GM04503 (cell line): ENCODE measurements around the gene RTN4RL1.
"Not testable (repeated sequence)": the region's sequence is repeated elsewhere in the genome, so short reads cannot be mapped to it uniquely, and the experiment has no call there.

Experiments used
- DNase-seq: peaks from one replicate; pipeline ENCODE4 v3.0.0-alpha.2; 2012; ENCODE audit warnings: low read depth

RTN4RL1 gene

DNA sequence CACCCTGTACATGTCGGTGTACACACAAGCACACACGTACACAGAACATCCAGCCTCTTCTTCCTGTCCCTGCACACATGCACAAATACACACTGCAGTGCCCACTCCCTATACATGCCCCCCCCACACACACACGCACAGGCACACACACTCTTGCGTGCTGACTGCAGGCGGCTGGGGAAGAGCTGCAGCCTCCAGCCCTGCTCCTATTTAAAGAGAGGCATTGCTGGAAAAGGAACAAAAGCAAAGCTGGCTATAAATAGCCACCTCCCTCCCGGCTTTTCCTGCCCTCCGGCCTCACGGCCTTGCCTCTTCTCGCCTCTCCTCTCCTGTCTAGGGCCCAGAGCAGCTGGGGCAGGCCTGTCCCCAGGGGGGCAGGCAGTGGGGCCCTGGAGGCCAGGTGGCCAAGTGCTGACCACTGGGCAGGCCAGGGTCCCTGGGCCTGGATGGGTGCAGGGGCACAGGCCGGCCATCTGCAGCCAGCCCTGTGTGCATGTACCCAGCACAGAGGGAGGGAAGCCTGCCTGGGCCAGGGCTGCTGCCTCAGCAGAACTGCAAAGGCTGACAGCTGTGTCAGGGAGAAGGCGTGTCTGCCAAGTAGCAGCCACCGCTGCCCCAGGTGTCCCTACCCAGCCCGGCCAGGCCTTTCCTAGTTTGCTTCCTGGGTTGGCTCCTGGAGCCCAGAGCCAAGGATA, 25.4 kb downstream of the RTN4RL1 start:
- DNase-seq = no peak

GRCh38 chr17:1997927-1998742, 27.0 kb downstream of the RTN4RL1 start:
- no peak for DNase-seq

- no peak for DNase-seq
These were observed 27.7 kb downstream of the RTN4RL1 start for GRCh38 chr17:1997289-1997926.

- DNase-seq = no peak
These were observed 28.3 kb downstream of the RTN4RL1 start for GRCh38 chr17:1996800-1997288.

DNA sequence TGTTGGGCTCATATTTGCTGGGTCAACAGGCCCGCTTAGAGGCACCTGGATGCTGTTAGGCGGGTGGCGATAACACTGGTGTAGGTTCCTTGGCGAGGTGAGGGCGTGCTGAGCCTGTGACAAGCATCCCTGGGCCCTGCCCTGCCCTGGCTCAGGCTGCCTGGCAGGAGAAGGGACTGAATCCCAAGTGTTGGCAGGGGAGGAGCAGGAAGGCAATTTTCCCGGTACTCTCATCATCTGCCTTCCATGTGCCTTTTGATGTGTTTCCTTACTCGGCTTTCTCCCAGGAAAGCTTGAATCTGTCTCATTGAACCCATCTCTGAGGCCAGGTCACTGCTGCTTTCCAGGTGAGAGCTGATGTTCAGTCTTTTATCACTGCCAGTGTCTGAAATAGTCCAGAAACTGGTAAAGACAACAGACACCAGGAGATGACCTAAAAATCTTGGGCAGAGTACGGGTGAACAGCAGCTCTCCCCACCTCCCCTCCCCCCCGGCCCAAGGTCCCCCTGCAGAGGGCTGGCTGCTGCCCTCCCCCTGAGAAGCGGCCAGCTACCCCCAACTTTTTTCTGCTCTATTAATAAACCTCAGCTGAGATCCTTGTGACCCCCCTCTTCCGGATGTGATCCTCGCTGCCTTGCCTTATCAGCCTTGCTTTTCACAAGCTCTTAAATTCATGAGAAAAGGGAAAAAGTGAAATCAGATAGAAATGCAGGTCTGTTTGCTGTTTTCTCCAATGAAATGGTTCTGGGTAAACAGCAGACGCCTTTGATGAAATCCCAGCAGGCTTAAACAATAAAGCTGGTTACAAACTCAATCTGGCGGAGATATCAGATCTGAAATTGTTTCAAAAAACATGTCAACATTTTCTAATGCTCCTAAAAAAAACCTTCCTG, 29.0 kb downstream of the RTN4RL1 start:
- DNase-seq = no peak

- DNase-seq = no peak
These were observed 29.7 kb downstream of the RTN4RL1 start for GRCh38 chr17:1995321-1995892.

DNA sequence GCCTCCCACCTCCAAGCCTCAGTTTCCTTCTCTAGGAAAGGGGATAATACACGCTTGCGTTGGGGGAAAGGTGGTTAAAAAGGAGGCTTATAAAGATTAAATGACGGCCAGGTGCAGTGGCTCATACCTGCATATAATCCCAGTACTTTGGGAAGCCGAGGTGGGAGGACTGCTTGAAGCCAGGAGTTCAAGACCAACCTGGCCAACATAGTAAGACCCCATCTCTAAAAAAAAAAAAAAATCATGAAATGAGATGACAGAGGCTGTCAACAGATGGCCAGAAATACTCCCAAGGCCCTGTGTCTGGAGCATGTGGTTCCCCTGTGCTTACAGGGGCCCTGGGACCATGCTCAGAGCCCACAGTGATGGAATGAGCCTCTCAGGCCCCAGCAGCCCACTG, 30.4 kb downstream of the RTN4RL1 start:
- DNase-seq = no peak

DNA sequence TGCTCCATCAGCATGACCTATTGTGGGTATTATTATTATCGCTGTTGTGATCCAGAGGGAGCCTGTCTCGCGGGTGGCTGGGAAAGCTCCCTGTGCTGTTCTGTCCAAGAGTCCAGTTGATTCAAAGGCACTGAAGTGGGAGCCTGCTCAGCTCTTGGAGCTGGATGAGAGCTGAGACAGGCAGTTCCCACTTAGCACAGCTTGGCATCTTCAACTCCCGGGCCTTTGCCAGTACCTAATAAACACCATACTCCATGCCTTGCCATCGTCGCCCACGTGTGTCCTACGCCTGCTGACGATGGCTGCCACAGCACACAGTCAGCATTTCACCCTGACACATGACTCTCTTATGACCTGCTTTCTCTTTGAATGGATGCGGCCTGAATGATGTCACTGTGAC, 32.6 kb downstream of the RTN4RL1 start:
- DNase-seq = no peak

DNA sequence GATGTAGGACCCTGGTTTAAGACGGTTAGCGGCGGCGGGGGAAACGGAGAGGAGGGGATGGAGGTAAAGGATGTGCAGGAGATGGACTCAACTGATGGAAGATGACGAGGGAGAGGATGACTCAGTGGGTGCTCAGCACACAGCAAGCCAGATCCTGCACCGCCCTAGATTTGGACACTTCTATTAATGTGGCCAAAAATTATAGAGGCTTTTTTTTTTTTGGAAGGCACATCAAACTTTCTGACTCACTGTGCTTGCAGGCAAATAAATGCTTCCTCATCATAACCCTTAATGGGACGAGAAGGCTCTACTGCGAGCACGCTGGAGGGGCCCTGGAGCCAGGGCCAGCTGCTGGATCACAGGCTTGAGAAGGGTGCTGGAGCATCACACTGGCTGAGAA, 36.0 kb downstream of the RTN4RL1 start:
- DNase-seq = peak; percentile 92

GRCh38 chr17:1986783-1987451, 38.2 kb downstream of the RTN4RL1 start:
- no peak for DNase-seq

GRCh38 chr17:1985686-1986085, 39.4 kb downstream of the RTN4RL1 start:
- no peak for DNase-seq

DNA sequence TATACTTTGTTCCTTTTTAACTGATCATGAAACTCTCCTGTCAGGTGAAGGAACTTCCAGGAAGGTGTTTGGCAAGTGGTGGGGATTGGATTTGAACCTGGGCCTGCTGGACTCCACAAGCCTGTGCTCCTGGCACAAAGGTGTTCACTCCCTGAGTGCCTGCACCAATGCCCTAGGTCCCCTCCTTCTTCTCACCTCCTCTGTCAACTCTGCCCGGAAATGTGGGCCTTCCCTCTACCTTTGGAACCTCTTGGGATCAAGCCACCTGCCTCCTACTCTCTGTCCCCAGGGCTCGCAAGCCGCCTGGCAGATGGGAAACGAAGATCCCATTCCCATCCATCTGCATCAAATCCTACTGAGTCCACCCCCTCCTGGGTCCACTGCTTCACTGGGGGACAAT, 40.0 kb downstream of the RTN4RL1 start:
- DNase-seq = no peak

GRCh38 chr17:1982793-1983366, 42.3 kb downstream of the RTN4RL1 start:
- DNase-seq = not testable (repeated sequence)

DNA sequence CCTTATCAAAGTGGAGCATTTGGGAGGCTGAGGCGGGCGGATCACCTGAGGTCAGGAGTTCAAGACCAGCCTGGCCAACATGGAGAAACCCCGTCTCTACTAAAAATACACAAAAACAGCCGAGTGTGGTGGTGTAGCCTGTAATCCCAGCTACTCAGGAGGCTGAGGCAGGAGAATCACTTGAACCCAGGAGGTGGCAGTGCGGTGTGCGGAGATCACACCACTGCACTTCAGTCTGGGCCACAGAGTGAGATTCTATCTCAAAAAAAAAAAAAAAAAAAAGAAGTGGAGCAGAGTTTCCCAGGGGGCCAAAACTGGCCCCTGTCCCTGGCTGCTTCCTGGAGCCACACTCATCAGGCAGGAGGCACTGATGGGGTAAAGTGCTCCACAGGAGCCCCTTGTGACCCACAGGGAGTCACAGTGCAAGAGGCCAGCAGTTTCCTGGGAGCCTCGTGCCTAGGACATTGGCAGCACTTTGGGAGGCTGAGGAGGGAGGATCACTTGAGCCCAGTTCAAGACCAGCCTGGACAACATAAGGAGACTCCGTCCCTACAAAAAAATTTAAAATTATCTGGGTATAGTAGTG, 44.4 kb downstream of the RTN4RL1 start:
- DNase-seq = no peak

DNA sequence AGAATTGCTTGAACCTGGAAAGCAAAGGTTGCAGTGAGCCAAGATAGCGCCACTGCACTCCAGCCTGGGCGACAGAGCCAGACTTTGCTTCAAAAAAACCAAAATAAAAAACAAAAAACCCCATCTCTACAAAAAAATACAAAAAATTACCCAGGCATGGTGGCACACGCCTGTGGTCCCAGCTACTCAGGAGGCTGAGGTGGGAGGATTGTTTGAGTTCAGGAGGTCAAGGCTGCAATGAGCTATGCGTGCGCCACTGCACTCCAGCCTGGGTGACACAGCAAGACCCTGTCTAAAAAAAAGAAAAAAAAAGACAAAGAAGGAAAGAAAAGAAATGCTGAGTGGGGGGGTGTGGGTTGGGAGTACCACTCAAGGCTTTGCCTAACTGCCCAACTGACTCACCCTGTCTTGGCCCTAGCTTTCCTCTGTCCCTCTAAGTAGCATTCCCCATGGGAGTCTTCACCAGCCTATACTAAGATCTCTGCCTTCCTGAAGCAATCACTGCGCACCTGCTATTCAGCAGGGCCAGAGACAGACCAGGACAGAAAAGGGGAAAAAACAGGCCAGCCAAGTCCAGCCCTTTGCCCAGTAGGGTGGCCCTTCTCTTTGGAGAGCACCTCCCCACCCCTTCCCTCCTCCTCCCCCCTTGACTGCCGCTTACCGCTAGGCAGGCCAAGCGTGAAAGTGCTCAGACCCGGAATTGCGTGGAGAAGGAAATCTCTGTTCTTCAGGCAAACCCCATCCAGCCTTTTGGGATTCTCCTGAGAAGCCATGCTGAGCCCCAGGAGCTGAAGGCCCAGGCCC, 45.8 kb downstream of the RTN4RL1 start:
- DNase-seq = no peak

- no peak for DNase-seq
These were observed 46.7 kb downstream of the RTN4RL1 start for GRCh38 chr17:1978396-1978949.

DNA sequence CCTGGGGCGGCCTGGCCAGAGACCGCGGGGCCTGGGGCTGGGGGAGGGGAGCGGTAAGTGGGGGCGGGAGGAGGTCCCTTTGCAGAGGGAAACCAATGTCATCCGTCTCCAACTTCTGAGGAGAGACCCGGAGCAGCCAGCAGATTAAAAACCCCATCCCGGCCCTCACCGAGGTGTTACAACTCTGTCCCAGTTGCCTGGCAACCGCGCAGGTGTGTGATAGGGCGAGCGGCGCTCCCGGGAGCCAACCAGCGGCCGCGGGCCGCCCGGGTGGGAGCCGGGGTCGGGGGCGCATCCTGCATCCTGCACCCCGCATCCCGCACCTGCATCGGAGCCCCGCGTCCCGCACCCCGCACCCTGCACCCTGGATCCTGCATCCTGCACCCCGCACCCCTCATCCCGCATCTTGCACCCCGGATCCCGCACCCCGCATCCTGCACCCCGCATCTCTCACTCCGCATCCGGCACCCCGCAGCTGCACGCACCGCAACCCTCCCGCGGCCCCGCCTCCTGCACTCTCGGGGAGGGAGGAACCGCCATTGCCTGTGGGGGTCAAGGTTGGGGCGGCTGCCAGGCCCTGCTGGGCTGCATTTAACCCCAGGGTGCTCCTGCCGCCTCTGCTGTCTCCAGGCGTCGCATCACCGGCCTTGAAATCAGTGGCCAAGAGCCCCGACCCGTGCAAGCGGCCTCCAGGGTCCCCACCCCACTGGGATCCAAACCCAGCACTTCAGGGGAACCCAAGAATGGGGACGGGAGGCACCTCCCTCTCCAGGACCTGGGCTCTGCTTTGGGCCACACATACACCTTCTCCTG, 47.3 kb downstream of the RTN4RL1 start:
- DNase-seq = no peak

GRCh38 chr17:1976683-1977064, 48.5 kb downstream of the RTN4RL1 start:
- no peak for DNase-seq
